Measurements from ENCODE around the gene PRR12.

- TF ChIP-seq POLR2A (IDR thresholded peaks at IDR 0.05) (no peak), CTCF (IDR thresholded peaks at IDR 0.05) (no peak)
Observed at GRCh38 chr19:49583239-49583638, 7.7 kb upstream of the PRR12 start.
